Measurements from ENCODE around the gene METTL5.

METTL5 gene

DNA sequence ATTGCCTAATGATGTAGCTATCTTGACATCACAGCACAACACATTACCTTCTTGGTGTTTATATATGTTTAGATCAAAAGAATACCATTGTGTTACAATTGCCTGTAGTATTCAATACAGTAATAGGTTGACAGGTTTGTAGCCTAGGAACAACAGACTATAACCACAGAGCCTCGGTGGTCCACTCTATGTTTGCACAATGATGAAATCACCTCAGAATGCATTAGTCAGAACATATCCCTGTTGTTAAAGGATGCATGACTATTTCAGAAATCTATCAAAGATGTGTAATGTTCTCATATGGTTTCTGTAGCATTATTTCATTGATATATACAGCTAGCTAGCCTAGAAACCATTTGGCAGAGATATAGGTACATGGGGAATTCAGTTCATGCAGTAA is 8.9 kb downstream of the METTL5 start:
- Histone ChIP-seq H3K4me2 (ENCODE audit: low read depth, low read length) (no peak overlapping the region), H3K4me1 (ENCODE audit: low read length) (no peaks in the 10 kb centered on the region), H2AFZ (ENCODE audit: low read length) (no peak overlapping the region), H3K36me3 (replicated peaks; ENCODE audit: insufficient read depth, low read length) (peaks cover 5% of the 10 kb centered on the region), H3K79me2 (ENCODE audit: low read length) (peaks cover 5% of the 10 kb centered on the region), H3K9me3 (replicated peaks; ENCODE audit: insufficient read depth, low read length) (no peaks in the 10 kb centered on the region), H3K27ac (ENCODE audit: low read length) (no peak overlapping the region), H3F3A (ENCODE audit: insufficient read depth, low read length) (no peaks in the 10 kb centered on the region), H4K20me1 (ENCODE audit: insufficient read depth, low read length) (no peaks in the 10 kb centered on the region), H3K9me2 (replicated peaks; ENCODE audit: insufficient read depth, low read length) (no peaks in the 10 kb centered on the region), H3K4me3 (ENCODE audit: low read length) (no peak overlapping the region), H3K27me3 (replicated peaks; ENCODE audit: insufficient read depth, low read length) (no peaks in the 10 kb centered on the region), H3K9ac (ENCODE audit: low read length) (no peak overlapping the region)
- DNase-seq, result no peak
- TF ChIP-seq, protein P1, sequence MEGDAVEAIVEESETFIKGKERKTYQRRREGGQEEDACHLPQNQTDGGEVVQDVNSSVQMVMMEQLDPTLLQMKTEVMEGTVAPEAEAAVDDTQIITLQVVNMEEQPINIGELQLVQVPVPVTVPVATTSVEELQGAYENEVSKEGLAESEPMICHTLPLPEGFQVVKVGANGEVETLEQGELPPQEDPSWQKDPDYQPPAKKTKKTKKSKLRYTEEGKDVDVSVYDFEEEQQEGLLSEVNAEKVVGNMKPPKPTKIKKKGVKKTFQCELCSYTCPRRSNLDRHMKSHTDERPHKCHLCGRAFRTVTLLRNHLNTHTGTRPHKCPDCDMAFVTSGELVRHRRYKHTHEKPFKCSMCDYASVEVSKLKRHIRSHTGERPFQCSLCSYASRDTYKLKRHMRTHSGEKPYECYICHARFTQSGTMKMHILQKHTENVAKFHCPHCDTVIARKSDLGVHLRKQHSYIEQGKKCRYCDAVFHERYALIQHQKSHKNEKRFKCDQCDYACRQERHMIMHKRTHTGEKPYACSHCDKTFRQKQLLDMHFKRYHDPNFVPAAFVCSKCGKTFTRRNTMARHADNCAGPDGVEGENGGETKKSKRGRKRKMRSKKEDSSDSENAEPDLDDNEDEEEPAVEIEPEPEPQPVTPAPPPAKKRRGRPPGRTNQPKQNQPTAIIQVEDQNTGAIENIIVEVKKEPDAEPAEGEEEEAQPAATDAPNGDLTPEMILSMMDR (IDR thresholded peaks at IDR 0.05; ENCODE audit: low read length), result no peak
- TF ChIP-seq EZH2phosphoT487 (IDR thresholded peaks at IDR 0.05; ENCODE audit: low read length) (no peak), EZH2 (optimal IDR thresholded peaks at IDR 0.05; ENCODE audit: low read depth, low read length) (no peak)

DNA sequence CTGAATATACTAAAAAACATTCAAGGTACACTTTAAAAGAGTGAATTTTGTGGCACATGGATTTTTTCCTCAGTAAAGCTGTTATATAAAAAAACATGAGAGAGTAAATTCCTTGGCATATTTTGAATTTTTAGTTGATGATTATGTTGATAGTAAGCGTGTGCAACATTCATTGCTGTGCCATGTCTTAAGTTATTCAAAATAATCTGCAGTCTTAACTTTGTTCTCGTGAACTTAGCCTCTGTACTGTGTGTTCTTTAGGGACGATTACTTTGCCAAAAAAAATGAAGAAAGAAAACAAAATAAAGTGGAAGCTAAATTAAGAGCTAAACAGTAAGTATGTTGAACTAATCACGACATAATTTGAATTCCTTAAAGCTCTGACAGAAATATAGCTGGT is 16.5 kb downstream of the METTL5 start:
- Histone ChIP-seq H3K36me3 (replicated peaks; ENCODE audit: insufficient read depth, low read length) (peaks cover 9% of the 10 kb centered on the region), H3K4me1 (ENCODE audit: low read length) (no peaks in the 10 kb centered on the region), H4K20me1 (ENCODE audit: insufficient read depth, low read length) (no peaks in the 10 kb centered on the region), H3K27me3 (replicated peaks; ENCODE audit: insufficient read depth, low read length) (no peaks in the 10 kb centered on the region), H3K9ac (ENCODE audit: low read length) (no peak overlapping the region), H3K4me2 (ENCODE audit: low read depth, low read length) (no peak overlapping the region), H3K9me2 (replicated peaks; ENCODE audit: insufficient read depth, low read length) (no peaks in the 10 kb centered on the region), H3K79me2 (ENCODE audit: low read length) (peaks cover 19% of the 10 kb centered on the region), H3K4me3 (ENCODE audit: low read length) (no peak overlapping the region), H3K27ac (ENCODE audit: low read length) (no peak overlapping the region), H3K9me3 (replicated peaks; ENCODE audit: insufficient read depth, low read length) (no peaks in the 10 kb centered on the region; the same call in 1 of the 2 replicates), H2AFZ (ENCODE audit: low read length) (no peak overlapping the region), H3F3A (ENCODE audit: insufficient read depth, low read length) (no peaks in the 10 kb centered on the region)
- TF ChIP-seq EZH2 (optimal IDR thresholded peaks at IDR 0.05; ENCODE audit: low read depth, low read length) (no peak), EZH2phosphoT487 (IDR thresholded peaks at IDR 0.05; ENCODE audit: low read length) (no peak)
- no peak for DNase-seq

DNA sequence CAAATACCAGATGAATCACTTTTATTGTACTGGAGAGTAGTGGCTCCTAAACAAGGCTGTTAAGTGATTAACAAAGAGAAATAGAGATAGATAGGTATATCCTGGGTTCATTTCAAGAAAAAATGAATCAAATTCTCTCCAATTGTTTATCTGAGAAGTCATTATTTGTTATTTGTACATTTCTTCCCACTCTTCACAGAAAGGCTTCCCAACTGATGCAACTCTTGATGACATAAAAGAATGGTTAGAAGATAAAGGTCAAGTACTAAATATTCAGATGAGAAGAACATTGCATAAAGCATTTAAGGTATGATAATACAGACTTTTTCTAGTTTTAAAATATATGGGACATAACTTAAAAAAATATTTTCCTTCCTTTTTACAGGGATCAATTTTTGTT is 18.1 kb downstream of the METTL5 start:
- H3F3A ChIP-seq (ENCODE audit: insufficient read depth, low read length), result no peaks in the 10 kb centered on the region
- no peaks in the 10 kb centered on the region for H3K27me3 ChIP-seq (replicated peaks; ENCODE audit: insufficient read depth, low read length)
- no peak overlapping the region for H2AFZ ChIP-seq (ENCODE audit: low read length)
- no peak for DNase-seq
- H3K79me2 ChIP-seq (ENCODE audit: low read length), result peaks cover 35% of the 10 kb centered on the region
- no peaks in the 10 kb centered on the region for H3K9me2 ChIP-seq (replicated peaks; ENCODE audit: insufficient read depth, low read length)
- peaks cover 3% of the 10 kb centered on the region for H3K36me3 ChIP-seq (replicated peaks; ENCODE audit: insufficient read depth, low read length)
- no peaks in the 10 kb centered on the region; the same call in 1 of the 2 replicates for H3K9me3 ChIP-seq (replicated peaks; ENCODE audit: insufficient read depth, low read length)
- TF ChIP-seq EZH2 (optimal IDR thresholded peaks at IDR 0.05; ENCODE audit: low read depth, low read length), result no peak
- TF ChIP-seq EZH2phosphoT487 (IDR thresholded peaks at IDR 0.05; ENCODE audit: low read length), result no peak
- TF ChIP-seq, protein P1 (IDR thresholded peaks at IDR 0.05; ENCODE audit: low read length), result no peak
- H4K20me1 ChIP-seq (ENCODE audit: insufficient read depth, low read length), result no peaks in the 10 kb centered on the region; the same call in 1 of the 2 replicates
- H3K4me1 ChIP-seq (ENCODE audit: low read length), result no peaks in the 10 kb centered on the region
- no peak overlapping the region for H3K4me3 ChIP-seq (ENCODE audit: low read length)
- H3K9ac ChIP-seq (ENCODE audit: low read length), result no peak overlapping the region
- no peak overlapping the region for H3K27ac ChIP-seq (ENCODE audit: low read length)
- no peak overlapping the region for H3K4me2 ChIP-seq (ENCODE audit: low read depth, low read length)

GRCh38 chr2:169803480-169803879 is 21.2 kb downstream of the METTL5 start:
- no peaks in the 10 kb centered on the region for H3K9me2 ChIP-seq (replicated peaks; ENCODE audit: insufficient read depth, low read length)
- no peak for TF ChIP-seq EZH2 (optimal IDR thresholded peaks at IDR 0.05; ENCODE audit: low read depth, low read length)
- TF ChIP-seq, protein P1 (IDR thresholded peaks at IDR 0.05; ENCODE audit: low read length), result no peak
- TF ChIP-seq EZH2phosphoT487 (IDR thresholded peaks at IDR 0.05; ENCODE audit: low read length), result no peak
- H2AFZ ChIP-seq (ENCODE audit: low read length), result no peak overlapping the region
- peaks cover 60% of the 10 kb centered on the region for H3K79me2 ChIP-seq (ENCODE audit: low read length)
- no peaks in the 10 kb centered on the region for H3K27me3 ChIP-seq (replicated peaks; ENCODE audit: insufficient read depth, low read length)
- H3K4me2 ChIP-seq (ENCODE audit: low read depth, low read length), result no peak overlapping the region
- H3K4me1 ChIP-seq (ENCODE audit: low read length), result no peaks in the 10 kb centered on the region
- H4K20me1 ChIP-seq (ENCODE audit: insufficient read depth, low read length), result no peaks in the 10 kb centered on the region; the same call in 1 of the 2 replicates
- peaks cover 3% of the 10 kb centered on the region; the same call in 1 of the 2 replicates for H3K36me3 ChIP-seq (replicated peaks; ENCODE audit: insufficient read depth, low read length)
- no peak overlapping the region for H3K9ac ChIP-seq (ENCODE audit: low read length)
- DNase-seq, result no peak
- no peak overlapping the region for H3K4me3 ChIP-seq (ENCODE audit: low read length)
- peaks cover 8% of the 10 kb centered on the region; the same call in 1 of the 2 replicates for H3F3A ChIP-seq (ENCODE audit: insufficient read depth, low read length)
- no peak overlapping the region for H3K27ac ChIP-seq (ENCODE audit: low read length)
- H3K9me3 ChIP-seq (replicated peaks; ENCODE audit: insufficient read depth, low read length), result no peaks in the 10 kb centered on the region; the same call in 1 of the 2 replicates
